ENCODE results near the gene FAM177B. TPM values are rescaled to one million over a fixed set of nuclear protein-coding genes. Genes with fewer than 3 reads are reported as not detected.
"Not testable (repeated sequence)": the region's sequence is repeated elsewhere in the genome, so short reads cannot be mapped to it uniquely, and the experiment has no call there.

The FAM177B gene
- total RNA-seq, 8 experiments from 2014 or later: 1.2 to 11.1 (median 1.4) TPM; not detected in 5

DNA sequence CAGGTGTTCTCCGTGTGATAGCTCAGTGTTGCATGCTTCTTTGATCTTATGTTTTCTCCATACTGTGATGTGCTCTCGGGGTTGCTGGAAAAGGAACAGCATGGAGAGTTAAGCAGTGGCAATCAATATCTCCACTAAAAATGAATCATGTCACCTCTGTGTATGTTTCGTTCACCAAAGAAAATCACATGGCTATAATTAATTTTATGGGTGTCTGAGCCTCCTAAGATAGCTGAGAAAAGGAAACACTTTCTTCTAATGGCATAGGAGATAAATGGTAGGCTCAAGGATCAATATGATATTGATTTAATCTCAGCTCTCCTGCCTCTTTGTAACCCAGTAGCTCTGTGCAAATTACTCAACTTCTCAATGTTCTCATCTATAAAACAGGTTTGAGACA lies 14.3 kb downstream of the FAM177B start:
- 33 to 100% (median 57%) methylated on average over 1 to 3 of the region's 3 CpGs; no CpG with 5 or more reads in 1 of the 10 experiments for WGBS, 10 experiments
- no peak overlapping the region for H3K27ac ChIP-seq
- in situ Hi-C loops (cut with MboI; ENCODE audit: low pct_unique_long_range_greater_than_20kb in 2 of 9, low sequenced_read_pairs in 9 of 9, unreplicated experiment in 9 of 9): no loop called here
- H3K4me1 ChIP-seq (replicated peaks in 1 of 2): peaks cover 23% of the 10 kb centered on the region in 2 donors
- H3K4me3 ChIP-seq: no peak overlapping the region
- ATAC-seq (replicated peaks in 6 of 8): peak in 5 of 8 experiments; percentile 76 to 91 (median 85)

DNA sequence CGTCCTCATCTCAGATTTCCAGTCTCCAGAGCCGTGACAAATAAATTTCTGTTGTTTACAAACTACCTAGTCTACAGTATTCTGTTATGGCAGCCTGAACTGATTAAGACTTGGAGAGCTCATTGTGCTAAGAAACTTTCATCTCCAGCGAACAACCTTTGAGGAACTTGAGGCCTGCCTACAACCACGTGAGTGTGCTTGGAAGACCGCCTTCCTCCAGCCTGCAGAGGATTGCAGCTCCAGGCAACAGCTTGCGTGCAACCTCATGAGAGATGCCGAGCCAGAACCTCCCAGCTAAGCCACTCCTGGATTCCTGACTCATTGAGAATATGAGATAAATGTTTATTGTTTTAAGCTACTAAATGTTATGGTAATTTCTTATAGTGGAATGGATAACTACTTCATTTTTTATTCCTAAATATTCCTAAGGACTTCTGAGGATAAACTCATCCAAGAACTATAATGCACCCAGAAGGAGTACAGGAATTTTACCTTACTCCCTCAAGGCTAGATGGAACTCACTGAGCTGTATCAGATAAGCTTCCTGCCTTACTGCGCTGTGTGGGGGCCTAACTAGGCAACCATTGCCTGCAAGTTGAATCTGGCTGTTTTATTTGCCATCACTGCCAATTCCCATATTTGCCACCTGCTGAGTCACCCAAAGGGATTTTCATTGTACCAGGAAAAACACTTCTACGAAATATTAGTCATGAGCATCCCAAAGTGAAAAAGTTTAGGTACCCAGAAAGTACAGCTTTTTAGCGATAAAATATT lies 17.6 kb downstream of the FAM177B start:
- 23 to 100% (median 85%) methylated on average over 1 to 10 of the region's 10 CpGs for WGBS, 10 experiments
- Histone ChIP-seq H3K4me1 (replicated peaks in 1 of 2) (peaks cover 17 to 23% of the 10 kb centered on the region in 2 donors), H3K27ac (no peak overlapping the region), H3K4me3 (no peak overlapping the region)
- in situ Hi-C loops (cut with MboI; ENCODE audit: low pct_unique_long_range_greater_than_20kb in 2 of 9, low sequenced_read_pairs in 9 of 9, unreplicated experiment in 9 of 9): no loop called here
- ATAC-seq (replicated peaks in 6 of 8): peak in 3 of 8 experiments; percentile 96 to 99 (median 98)

DNA sequence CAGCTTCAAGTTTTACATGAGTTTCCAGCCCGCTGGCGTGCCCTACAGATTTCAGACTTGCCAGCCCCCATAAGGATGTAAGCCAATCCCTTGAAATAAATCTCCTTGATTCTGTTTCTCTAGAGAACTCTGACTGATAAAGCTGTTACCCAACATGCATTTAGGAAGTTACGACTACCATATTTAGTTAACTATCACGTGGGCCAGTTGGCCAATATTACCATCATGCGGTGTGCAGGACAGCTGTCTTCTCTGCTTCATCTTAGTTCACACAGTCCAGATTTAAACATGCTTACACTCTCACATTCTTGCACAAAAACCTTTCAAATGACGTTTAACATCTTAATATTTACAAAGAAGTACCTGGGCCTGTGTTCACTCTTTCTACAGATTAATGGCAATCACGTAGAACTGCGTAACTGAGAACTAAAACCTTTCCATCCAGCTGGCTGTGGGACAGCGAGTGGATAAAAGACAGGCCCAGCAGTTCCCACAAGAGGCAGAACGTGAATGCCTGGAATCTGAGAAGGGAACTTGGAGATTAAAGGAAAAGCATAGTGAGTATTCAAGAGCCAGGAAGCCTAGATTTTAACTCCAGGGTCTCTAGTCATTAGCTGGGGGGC lies 20.8 kb downstream of the FAM177B start:
- in situ Hi-C loops (cut with MboI; ENCODE audit: low pct_unique_long_range_greater_than_20kb in 2 of 9, low sequenced_read_pairs in 9 of 9, unreplicated experiment in 9 of 9): no loop called here
- ATAC-seq (replicated peaks in 6 of 8): no peak
- Histone ChIP-seq H3K4me1 (replicated peaks in 1 of 2) (peaks cover 7 to 8% of the 10 kb centered on the region in 2 donors), H3K4me3 (no peak overlapping the region), H3K27ac (no peak overlapping the region)
- WGBS, 10 experiments: 54 to 89% (median 74%) methylated on average over 2 to 10 of the region's 10 CpGs

DNA sequence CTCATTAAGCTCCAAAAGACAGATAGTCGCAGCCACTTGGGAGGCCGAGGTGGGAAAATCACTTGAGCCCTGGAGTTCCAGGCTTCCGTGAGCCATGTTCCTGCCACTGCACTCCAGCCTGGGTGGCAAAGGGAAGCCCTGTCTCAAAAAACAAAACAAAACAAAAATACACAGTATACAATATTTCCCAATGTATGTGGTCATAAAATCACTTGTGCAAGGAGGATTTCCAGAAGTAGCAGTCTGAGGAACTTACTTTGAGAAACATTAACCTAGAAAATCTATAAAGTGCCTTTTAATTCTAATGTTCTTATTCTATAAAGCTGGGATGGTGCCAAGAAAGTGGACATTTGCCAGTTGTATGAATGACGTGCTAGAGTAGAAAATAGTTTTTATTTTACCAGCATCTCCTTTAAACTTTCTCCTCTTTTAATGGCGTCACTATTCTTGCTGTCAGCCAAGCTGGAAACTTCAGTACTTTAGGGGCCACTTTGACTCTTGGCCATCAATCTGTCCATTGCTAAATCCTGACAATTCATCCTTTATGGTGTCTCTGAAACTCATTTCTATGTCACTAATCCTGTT lies 22.5 kb downstream of the FAM177B start:
- H3K4me3 ChIP-seq: no peak overlapping the region
- in situ Hi-C loops (cut with MboI; ENCODE audit: low pct_unique_long_range_greater_than_20kb in 2 of 9, low sequenced_read_pairs in 9 of 9, unreplicated experiment in 9 of 9): no loop called here
- H3K4me1 ChIP-seq (replicated peaks in 1 of 2): peaks cover 7 to 8% of the 10 kb centered on the region in 2 donors
- no peak for ATAC-seq (replicated peaks in 6 of 8)
- WGBS, 10 experiments: 76 to 100% (median 89%) methylated on average over 1 to 5 of the region's 5 CpGs
- no peak overlapping the region for H3K27ac ChIP-seq

GRCh38 chr1:222761083-222761482 lies 24.1 kb downstream of the FAM177B start:
- Histone ChIP-seq H3K4me1 (replicated peaks in 1 of 2) (peaks cover 7 to 8% of the 10 kb centered on the region in 2 donors), H3K4me3 (no peak overlapping the region), H3K27ac (no peak overlapping the region)
- WGBS, 10 experiments: 0 to 60% (median 14%) methylated on average over 1 of the region's 1 CpG; no CpG with 5 or more reads in 2 of the 10 experiments
- in situ Hi-C loops (cut with MboI; ENCODE audit: low pct_unique_long_range_greater_than_20kb in 2 of 9, low sequenced_read_pairs in 9 of 9, unreplicated experiment in 9 of 9): no loop called here
- ATAC-seq (replicated peaks in 6 of 8): peak in 7 of 8 experiments; percentile 53 to 98 (median 76)

DNA sequence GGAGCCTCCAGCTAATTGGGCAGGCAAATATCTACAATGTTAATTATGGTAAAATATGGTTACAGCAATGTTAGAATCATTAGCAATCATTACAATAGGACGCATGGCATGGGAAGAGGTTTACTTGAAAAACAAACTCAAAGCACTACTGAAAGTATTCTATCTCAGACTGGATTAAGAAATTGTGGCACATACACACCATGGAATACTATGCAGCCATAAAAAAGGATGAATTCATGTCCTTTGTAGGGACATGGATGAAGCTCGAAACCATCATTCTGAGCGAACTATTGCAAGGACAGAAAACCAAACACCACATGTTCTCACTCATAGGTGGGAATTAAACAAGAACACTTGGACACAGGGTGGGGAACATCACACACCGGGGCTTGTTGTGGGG lies 25.2 kb downstream of the FAM177B start:
- H3K27ac ChIP-seq; H3K4me3 ChIP-seq; in situ Hi-C loops (cut with MboI; ENCODE audit: low pct_unique_long_range_greater_than_20kb in 2 of 9, low sequenced_read_pairs in 9 of 9, unreplicated experiment in 9 of 9); H3K4me1 ChIP-seq (replicated peaks in 1 of 2); ATAC-seq (replicated peaks in 6 of 8): not testable (repeated sequence)
- 50 to 100% (median 98%) methylated on average over 1 to 3 of the region's 4 CpGs; no CpG with 5 or more reads in 4 of the 10 experiments for WGBS, 10 experiments

DNA sequence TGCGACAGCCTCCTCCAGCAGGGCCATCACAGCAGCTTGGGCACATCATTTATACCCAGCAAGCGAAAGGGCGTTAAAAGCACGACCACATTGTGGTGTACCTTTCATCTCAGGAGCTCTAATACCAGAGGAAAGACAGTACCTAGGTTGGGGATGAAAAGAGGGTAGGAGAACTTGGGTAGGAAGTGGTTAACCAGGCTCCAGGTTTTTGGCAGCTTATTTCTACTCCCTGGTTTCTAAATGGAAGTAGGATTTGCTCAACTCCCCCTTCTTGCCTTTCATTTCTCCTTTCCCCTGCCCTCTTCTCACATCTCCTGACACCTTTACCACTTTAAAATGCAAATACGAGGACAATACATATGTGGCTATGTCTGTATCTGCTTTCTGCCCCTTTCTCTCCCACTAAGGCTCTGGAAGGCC lies 30.2 kb downstream of the FAM177B start:
- WGBS, 10 experiments: 57 to 100% (median 79%) methylated on average over 1 to 5 of the region's 5 CpGs; no CpG with 5 or more reads in 2 of the 10 experiments
- in situ Hi-C loops (cut with MboI; ENCODE audit: low pct_unique_long_range_greater_than_20kb in 2 of 9, low sequenced_read_pairs in 9 of 9, unreplicated experiment in 9 of 9): no loop called here
- ATAC-seq (replicated peaks in 6 of 8): no peak

DNA sequence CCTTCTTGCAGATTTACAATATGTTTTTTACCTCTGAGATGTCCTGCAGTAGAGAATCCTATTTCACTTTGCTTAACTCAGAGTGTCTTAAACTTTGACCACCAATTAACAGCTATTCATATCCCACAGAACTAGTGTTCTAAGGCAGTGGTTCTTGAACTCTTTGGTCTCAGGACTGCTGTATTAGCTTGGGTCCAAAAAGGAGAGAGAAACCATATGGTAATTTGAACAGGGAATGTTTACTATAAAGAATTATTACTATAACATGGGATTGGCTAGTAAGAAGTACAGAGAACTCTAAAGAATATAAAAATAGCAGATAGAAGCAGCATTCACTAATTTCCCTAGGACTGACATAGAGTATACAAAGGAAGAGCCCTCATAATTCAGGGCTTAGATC lies 31.6 kb downstream of the FAM177B start:
- in situ Hi-C loops (cut with MboI; ENCODE audit: low pct_unique_long_range_greater_than_20kb in 2 of 9, low sequenced_read_pairs in 9 of 9, unreplicated experiment in 9 of 9): no loop called here
- H3K4me1 ChIP-seq (replicated peaks in 1 of 2): no peaks in the 10 kb centered on the region
- H3K4me3 ChIP-seq: no peak overlapping the region
- ATAC-seq (replicated peaks in 6 of 8): no peak
- no peak overlapping the region for H3K27ac ChIP-seq

More for the DNA sequence above, 30.2 kb downstream of the FAM177B start:
- no peak overlapping the region for H3K4me3 ChIP-seq
- no peaks in the 10 kb centered on the region for H3K4me1 ChIP-seq (replicated peaks in 1 of 2)
- no peak overlapping the region for H3K27ac ChIP-seq

DNA sequence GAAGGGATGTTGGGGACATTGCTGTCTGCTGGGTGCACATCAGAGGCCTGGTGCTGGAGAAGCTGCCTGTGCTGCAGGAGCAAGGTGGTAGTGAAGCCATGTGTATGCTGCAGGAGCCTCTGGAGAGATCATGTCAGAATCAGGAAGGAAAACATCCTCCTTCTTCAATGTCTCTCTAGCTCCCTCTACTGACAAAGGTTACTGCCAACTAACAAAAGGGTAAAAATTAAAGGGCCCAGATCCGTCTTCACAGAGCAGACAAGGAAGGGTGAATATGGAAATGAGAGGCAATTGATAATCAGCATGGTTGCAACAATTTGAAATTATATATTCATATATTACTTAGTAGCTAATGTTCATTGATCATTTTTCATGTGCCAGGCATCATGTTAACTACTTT lies 32.2 kb downstream of the FAM177B start:
- Histone ChIP-seq H3K4me1 (replicated peaks in 1 of 2) (no peaks in the 10 kb centered on the region), H3K4me3 (no peak overlapping the region), H3K27ac (no peak overlapping the region)
- peak in 3 of 8 experiments; percentile 4 to 58 (median 40) for ATAC-seq (replicated peaks in 6 of 8)
- whole genome bisulfite sequencing, 10 experiments: 0 to 82% (median 54%) methylated on average over 1 of the region's 1 CpG; no CpG with 5 or more reads in 4 of the 10 experiments
- in situ Hi-C loops (cut with MboI; ENCODE audit: low pct_unique_long_range_greater_than_20kb in 2 of 9, low sequenced_read_pairs in 9 of 9, unreplicated experiment in 9 of 9): no loop called here

GRCh38 chr1:222769971-222770620 lies 33.1 kb downstream of the FAM177B start:
- H3K27ac ChIP-seq: no peak overlapping the region
- WGBS, 10 experiments: 0 to 100% (median 71%) methylated on average over 1 to 2 of the region's 2 CpGs; no CpG with 5 or more reads in 1 of the 10 experiments
- H3K4me3 ChIP-seq: no peak overlapping the region
- ATAC-seq (replicated peaks in 6 of 8): peak in 3 of 8 experiments; percentile 76 to 88 (median 83)
- no peaks in the 10 kb centered on the region for H3K4me1 ChIP-seq (replicated peaks in 1 of 2)
- in situ Hi-C loops (cut with MboI; ENCODE audit: low pct_unique_long_range_greater_than_20kb in 2 of 9, low sequenced_read_pairs in 9 of 9, unreplicated experiment in 9 of 9): no loop called here

- in situ Hi-C loops (cut with MboI; ENCODE audit: low pct_unique_long_range_greater_than_20kb in 2 of 9, low sequenced_read_pairs in 9 of 9, unreplicated experiment in 9 of 9): no loop called here
- ATAC-seq (replicated peaks in 6 of 8): no peak
- Histone ChIP-seq H3K4me1 (replicated peaks in 1 of 2) (no peaks in the 10 kb centered on the region), H3K4me3 (no peak overlapping the region), H3K27ac (no peak overlapping the region)
- 11 to 91% (median 59%) methylated on average over 3 to 4 of the region's 4 CpGs; no CpG with 5 or more reads in 1 of the 10 experiments for WGBS, 10 experiments
These were observed 36.0 kb downstream of the FAM177B start for GRCh38 chr1:222772996-222773379.

DNA sequence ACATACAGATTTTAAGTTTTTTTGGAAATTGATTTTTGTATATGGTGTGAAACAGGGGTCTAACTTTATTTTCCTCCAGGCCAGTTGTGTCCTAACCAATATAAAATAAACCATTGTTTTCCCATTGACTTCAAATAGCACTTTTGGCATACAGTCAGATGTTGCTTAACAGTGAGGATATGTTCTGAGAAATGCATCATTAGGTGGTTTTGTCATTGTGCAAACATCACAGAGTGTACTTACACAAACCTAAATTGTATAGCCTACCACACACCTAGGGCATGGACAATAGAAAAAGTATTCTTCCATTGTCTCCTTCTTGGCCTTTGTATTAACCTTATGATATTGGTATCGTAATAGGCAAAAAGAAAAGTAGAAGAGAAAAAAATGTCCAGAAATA lies 40.5 kb downstream of the FAM177B start:
- no peak overlapping the region for H3K27ac ChIP-seq
- in situ Hi-C loops (cut with MboI; ENCODE audit: low pct_unique_long_range_greater_than_20kb in 2 of 9, low sequenced_read_pairs in 9 of 9, unreplicated experiment in 9 of 9): loop anchor here in 5 of 9 experiments (25.0 kb wide), 2 partner anchors 310 to 335 kb away; no protein-coding TSS in a partner anchor
- no peak overlapping the region for H3K4me3 ChIP-seq
- peak in 1 of 8 experiments; percentile 18 for ATAC-seq (replicated peaks in 6 of 8)
- 71 to 100% (median 90%) methylated on average over 1 of the region's 1 CpG; no CpG with 5 or more reads in 2 of the 10 experiments for WGBS, 10 experiments
- H3K4me1 ChIP-seq (replicated peaks in 1 of 2): no peaks in the 10 kb centered on the region

Data from motor neuron (in vitro differentiated cells).